Measurements from ENCODE around the gene FOXD4L3.
A peak's percentile ranks its signal among the peaks of the same experiment; 100 is the strongest.
"Not testable (repeated sequence)": the region's sequence is repeated elsewhere in the genome, so short reads cannot be mapped to it uniquely, and the experiment has no call there.

The FOXD4L3 gene

DNA sequence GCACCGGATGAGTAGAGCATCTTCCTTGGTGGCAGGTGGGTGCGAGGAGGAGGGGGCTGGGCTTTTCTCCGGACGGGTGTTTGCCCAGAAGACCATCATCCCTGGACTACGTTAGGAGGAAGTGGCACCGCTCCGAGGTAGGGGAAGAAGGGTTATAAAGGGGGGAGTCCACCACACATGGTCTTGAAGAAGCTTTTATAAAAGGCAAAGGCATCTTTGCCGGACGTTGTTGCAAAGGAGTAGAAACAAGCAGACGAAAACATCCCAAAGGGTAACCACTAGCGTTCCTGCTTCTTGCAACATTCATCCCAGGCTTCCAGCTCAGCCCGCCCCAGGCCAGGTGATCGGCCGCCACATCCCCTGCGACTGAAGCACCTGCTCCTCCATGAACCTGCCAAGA lies at the start of gene FOXD4L3:
FOXD4L3 (plus strand) TSS at position 301 of the 400 bp plus-strand sequence; CDS start at position 386, 85 bp downstream.
- DNase-seq = not testable (repeated sequence)

DNA sequence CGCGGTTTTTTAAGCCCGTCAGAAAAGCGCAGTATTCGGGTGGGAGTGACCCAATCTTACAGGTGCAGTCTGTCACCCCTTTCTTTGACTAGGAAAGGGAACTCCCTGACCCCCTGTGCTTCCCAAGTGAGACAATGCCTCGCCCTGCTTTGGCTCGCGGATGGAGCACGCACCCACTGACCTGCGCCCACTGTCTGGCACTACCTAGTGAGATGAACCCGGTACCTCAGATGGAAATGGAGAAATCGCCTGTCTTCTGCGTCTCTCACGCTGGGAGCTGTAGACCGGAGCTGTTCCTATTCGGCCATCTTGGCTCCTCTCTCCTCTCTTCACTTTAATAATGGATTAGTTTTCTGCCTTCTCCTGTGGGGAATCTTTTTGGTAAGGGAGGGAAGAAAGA lies 21.6 kb upstream of the FOXD4L3 start:
- DNase-seq = not testable (repeated sequence)

DNA sequence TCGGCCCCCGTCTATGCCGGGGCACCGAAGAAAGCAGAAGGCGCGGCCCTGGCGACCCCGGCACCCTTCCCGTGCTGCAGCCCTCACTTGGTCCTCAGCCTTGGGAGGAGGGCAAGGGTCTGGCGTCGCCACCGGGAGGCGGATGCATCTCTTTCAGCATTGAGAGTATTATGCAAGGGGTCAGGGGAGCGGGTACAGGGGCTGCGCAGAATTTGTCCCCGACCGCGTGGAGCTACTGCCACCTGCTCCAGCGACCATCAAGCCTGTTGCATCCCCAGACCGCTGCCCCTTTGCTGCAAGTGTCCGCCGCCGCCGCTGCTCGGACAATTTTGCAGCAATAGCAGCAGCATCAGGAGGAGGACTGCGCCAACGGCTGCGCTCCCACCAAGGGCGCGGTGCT lies 1.1 kb downstream of the FOXD4L3 start:
- not testable (repeated sequence) for DNase-seq

DNA sequence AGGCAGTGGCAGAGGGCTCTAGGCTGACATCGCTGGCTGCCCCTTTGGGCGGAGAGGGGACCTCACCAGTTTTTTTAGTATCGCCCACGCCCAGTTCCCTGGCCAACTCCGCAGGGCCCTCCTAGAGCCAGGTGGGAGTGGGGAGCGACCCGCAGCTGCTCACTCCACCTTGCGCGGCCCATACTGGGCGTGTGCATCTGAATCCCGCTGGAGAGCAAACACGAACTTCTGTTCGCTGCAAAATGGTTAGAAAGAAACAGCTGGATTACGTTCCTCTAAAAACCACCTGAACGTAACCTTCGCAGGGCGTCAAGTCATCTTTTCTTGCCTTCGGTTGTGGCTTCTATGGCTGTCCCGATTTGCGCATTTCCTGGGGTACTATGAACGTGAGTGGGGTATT lies 1.5 kb downstream of the FOXD4L3 start:
- DNase-seq = not testable (repeated sequence)

DNA sequence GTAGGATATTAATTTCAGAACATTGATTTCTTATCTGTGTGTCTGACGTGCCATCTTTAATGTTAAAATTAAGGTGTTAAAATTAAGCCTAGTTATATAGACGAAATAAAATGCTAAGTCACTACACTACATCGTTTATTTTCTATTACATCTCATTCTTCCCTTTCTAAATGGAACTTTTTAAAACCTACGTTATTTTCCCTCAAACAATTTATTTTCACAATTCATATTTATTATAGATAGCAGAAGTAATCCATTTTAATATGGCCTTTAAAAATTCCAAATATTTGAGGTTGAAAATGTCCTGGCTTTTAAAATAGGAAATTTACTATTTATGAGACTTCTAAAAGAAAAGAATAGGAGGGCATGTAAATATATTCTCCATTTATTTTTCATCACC lies 2.1 kb downstream of the FOXD4L3 start:
- DNase-seq = not testable (repeated sequence)

DNA sequence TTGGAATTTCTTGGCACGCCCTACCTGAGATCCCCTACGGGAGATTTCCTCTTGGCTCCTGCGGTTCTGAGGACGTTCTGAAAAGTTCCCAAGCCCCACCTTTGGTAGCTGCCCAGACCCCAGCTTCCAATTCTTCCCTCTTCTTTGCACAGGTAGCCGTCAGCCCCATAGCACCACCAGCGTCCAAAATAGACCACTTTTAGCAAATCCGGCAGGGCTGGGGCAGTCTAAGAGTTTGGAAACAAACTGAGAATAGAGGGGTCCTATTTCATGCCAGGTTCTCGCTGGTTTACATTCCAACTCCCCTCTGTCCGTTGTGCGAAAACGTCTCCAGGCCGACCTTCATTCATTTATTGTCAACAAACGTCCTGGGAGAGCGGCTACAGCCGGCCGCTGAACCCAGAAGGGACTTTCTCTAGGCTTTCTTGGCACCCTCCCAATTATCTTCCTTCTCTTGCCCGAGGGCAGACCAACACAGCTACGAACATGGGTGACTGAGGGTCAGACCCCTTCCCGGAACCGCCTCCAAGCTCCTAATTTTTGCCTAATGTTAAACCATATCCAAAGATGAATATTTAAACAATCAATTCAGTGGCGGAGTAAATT lies 3.1 kb downstream of the FOXD4L3 start:
- not testable (repeated sequence) for DNase-seq

DNA sequence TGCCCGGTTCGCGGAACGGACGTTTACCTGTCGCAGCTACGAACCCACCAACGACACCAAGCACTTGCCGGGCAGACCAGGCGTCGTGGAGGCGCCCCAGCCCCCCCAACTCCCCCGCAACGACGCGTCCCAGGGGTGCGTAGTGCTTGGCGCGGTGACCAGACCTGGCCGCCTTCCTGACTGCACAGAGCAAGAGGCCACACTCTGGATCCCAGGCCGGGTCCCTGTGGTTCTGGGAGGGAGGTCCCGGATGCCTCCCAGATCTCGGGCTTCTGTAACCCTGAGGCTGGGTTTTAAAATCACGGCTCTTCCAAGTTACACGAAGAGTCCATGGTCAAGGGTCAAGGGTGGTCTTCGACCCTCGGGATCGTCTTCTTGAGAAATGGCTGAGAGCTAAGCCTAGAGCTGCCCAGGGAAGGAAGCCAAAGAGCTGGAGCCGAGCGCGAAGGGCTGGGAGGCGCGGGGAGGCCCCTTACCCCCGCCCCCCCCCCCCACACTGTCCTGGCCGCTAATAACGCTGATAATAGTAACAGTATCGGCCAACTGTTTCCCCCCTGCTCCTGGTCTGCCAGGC lies 3.8 kb downstream of the FOXD4L3 start:
- DNase-seq = not testable (repeated sequence)

DNA sequence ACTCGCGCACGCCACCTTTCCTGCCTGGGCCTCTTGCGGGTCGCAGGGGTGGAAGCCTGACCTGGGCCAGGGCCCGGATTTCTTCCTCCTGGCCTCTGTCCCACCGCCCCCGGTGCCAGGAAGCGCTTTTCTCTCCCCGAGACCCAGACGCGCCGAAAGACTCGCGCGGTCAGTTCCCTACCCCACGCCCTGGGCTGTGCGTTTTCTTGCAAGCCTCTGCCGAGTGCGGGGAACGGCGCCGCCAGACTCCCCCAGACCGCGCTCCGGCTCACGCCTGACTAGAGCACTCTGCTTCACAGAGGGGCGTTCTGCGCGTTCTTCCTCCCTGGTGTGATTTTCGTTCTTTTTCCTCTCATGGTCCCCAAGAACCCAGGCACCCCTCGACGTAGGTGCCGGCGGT lies 4.5 kb downstream of the FOXD4L3 start:
- not testable (repeated sequence) for DNase-seq

DNA sequence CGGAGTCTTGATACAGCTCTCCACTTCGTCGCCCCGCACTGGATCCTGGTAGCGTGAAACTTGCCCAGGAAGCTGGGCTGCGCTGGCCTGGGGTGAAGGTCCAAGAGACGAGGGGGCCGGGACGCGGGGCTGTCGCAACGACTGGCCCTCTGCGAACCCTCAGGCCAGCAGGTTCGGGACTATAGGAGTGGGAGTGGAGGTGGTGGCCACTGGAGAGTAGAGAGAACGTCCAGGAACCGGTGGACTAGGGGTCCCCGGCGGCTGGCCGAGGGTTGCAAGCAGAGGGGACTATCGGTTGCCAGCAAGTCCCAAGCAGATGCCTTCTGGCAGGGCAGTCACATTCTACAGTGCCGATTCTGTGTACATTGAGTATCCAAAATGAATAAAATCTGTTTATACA lies 5.0 kb downstream of the FOXD4L3 start:
- DNase-seq = not testable (repeated sequence)

DNA sequence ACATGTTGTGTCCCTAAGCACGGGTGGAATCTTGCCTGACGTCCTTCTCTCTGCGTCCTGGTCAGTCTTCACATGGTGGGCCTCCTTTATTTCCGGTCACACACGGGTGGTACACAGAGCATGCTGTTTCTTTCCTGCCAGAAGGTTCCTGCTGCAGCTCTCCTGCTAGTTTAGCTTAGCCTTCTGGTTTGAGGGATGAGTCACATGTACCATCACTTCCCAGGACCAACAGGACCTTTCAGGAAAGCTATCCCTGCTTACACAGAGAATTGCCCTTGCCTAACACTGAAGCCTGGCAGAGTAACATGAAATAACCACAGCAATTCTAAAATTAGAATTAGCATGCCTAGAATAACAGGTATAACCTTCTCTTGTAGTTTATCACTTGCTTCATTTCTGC lies 8.5 kb downstream of the FOXD4L3 start:
- not testable (repeated sequence) for DNase-seq

DNA sequence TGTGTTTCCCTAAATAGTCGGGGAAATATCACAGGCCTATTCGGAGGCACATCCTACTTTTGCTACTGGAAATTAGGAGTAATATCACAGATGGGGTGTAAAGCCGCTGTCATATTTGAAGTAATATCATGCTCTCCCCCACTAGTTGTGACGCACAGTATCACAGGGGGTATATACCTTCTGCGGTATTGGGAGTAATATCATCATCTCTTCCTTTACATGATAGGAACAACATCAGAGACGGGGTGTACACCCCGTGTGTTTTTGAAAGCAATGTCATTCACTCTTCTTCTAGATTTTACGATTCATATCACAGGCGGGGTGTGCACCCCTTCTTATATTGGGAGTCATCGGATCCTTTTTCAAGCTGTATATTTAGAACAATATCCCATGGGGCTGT lies 15.5 kb downstream of the FOXD4L3 start:
- not testable (repeated sequence) for DNase-seq

DNA sequence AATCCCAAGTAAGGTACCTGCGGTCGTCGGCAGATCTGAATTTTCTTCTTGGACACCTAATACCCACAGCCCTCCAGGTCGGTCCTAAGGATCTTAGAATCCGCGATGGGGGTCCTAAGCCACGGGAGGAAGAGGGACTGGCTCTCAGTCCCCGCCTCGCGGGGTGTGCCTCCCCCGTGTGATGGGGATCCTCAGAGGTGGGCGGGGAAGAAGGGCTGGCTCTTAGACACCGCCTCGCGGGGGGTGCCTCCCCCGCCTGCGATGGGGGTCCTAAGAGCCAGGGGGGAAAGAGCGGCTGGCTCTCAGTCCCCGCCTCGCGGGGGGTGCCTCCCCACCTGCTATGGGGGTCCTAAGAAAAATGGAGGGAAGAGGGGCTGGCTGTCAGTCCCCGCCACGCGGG lies 21.1 kb downstream of the FOXD4L3 start:
- not testable (repeated sequence) for DNase-seq

DNA sequence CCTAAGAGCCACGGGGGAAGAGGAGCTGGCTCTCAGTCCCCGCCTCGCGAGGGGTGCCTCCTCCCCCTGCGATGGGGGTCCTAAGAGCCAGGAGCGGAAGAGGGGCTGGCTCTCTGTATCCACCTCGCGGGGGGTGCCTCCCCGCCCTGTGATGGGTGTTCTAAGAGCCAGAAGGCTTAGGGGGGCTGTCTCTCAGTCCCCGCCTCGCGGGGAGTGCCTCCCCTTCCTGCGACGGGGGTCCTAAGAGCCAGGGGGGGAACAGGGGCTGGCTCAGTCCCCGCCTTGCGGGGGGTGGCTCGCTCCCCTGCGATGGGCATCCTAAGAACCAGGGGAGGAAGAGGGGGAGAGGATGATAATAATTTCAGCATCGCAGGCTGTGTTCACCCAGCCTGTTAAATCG lies 21.9 kb downstream of the FOXD4L3 start:
- not testable (repeated sequence) for DNase-seq

DNA sequence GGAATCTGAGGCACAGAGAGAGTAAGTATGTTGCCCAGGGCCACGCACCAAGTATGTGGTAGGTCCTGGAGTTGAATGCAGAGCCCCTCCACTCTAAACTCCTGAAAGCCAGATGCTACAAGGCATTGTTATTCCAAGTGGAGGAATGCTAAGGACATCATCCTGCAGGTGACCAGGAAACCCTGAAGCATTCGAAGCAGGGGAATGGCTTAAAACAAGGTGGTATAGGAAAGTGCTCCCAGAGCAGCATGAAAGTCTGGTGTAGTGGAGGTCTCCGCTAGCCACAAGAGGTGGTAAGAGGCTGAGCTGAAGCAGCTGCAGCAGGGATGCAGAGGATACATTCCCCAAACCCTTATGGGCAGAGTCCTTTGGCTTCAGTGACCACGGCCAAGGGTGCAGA lies 26.4 kb downstream of the FOXD4L3 start:
- DNase-seq = not testable (repeated sequence)

DNA sequence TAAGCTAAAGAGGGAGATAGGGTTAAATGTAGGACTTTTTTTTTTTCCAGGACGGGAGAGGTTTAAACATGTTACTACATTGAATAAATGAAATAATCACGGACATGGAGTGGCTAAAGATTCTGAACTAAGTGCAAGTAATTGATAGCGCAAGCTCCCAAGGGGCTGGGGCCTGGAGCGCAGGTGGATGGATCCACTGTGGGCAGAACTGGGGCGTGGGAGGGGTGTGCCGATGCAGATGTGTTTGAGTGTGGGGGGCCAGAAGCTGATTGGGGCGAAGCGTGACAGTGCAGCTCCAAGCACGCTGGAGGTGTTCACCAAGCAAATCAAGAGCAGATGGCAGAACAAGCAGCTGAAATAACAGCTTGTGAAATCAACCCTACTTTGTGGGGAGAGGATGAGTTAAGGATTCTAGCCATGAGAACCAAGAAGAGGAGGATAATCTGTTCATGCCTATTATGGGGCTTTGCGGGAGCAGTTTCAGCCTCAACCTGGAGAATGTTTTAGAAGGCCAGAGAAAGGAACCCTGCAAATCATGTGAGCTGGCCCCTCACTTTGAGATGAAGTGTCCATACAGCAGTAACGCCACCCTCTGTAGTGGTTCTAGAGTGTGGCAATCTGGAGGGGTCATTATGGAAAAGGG lies 28.0 kb downstream of the FOXD4L3 start:
- peak in 1 of 3 donors; percentile 2 for DNase-seq

DNA sequence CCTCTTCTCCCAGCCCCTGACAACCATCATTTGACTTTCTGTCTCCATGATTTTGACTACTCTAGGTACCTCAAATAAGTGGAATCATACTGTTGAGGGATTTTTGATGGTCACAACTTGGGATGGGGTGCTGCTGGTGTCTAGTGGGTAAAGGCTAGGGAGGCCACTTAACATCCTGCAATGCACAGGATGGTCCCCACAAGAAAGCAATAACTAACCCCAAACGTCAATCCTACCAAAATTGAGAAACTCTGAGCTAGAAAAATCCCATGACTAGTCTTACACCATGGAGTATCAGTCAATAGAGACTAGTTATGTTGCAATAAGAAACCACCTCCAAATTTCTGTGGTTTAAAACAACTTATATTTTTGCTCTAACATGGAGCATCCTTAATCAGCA lies 29.5 kb downstream of the FOXD4L3 start:
- DNase-seq = not testable (repeated sequence)

DNA sequence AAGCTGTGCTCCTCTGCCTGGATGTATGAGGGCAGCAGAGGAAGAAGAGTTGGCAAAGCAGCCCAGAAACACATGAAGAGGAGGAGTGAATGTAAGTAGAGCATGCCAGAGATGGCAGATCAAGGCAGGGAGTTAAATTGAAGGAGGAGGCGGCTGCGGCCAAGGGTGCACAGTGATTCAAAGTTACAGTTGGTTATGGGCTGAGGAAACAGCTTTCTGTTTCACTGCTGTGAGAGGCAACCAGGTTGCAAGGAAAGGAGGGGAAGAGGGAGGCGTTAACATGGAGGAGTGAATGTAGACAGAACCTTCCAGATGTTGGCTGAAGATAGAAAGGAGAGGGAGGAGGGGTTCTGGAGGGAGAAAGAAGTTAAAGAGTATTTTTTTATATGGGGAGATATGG lies 33.3 kb downstream of the FOXD4L3 start:
- not testable (repeated sequence) for DNase-seq

DNA sequence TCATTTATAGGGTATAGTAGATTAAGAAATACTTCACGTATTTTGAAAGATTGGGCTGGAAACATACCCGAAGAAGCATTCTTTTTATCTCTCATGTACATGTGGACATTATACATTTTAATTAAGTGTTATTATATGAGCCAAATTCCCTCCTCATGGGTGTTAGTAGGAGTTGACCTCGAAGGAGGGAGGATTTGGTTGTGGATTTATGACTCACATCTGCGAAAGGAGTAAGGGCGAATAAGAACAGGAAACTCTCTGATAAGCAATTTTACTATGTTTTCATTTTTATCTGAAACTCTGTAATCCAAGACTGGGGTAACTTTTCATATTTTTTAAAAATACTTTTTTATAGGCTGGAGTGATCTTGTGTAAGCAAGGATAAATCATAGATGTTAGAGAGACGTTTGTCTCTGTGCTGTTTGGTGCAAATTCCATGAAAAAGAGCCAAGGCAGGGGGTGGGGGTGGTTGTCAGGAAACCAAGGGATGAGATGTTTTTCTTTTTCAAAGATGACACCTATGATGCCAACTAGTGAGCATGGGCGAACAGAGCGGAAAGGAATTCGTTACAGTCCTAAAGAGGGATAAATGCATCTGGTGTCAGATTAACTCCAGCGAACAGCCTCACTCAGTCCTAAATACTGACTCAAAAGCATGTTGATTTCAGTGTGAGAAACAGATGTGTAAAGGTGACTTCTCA lies 34.1 kb downstream of the FOXD4L3 start:
- DNase-seq = not testable (repeated sequence)

DNA sequence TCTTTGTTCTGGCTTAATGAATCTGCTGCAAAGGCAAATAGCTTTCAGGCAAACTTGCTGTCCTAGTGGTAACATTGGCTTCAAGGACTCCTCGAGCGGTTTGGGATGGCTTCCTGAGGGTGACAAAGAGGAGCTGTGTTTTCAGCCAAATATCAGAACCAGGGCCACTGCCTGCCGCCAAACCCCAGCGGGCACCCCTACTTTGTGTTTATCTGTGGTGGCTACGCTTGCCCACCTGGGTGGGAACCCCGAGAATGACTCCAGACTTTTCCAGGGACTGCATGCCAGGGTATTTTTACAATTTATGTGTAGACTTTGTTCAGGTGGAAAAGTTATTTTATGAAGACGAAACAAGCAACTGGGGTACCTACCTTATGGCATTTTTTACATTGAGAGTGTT lies 35.3 kb downstream of the FOXD4L3 start:
- DNase-seq = not testable (repeated sequence)

DNA sequence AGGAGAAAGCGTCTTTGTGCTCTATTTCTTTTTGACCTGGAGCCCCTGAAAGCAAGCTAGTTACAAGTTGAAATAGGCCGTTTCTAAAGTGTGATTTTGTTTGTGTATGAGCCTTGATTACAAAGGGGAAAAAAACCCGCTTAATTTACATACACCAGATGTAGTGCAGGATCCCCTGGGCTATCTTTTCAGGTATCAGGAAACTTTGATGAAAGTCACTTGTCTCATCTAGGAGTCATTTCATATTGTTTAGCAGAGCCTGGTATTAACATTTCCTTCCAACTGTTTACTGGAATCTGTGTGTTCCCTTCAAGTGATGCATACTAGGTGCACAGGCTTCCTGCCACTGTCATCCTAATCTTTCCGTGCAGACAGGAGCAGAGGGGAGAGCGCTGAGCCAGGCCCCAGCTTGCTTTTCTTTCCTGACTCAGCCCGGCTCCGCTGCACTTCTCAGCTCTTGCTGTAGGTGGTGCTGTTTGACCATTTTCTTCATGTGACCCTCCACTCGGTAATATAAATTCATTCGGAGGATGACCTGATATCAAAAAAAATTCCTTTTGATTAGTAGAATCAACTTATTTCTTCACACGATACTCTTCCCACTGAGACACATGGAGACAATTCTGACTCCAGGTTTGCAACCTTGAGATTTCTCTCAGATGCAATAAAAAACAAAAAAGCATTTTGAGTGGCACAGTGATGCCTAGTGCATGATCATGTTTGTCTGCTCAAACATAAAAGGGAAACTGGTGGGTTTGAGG lies 39.8 kb downstream of the FOXD4L3 start:
- DNase-seq = not testable (repeated sequence)

DNA sequence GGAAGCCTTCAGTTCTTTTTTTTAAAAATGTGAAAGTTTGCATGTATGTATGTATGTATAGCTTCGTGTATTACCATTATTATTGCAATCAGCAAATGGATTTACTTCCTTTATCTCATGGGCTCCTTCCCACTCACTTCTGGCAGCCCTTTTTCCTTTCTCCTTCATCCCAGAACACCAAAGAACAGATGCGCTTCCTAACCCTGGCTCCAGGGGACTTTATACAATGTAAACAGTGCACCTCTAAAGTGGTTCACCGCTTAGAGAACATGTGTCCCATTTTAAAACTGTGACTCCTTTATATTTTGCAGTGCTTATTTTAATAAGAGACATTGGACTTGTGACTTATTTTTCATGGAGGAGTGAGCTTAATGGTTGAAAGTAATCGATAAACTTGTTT lies 40.6 kb downstream of the FOXD4L3 start:
- DNase-seq = not testable (repeated sequence)

DNA sequence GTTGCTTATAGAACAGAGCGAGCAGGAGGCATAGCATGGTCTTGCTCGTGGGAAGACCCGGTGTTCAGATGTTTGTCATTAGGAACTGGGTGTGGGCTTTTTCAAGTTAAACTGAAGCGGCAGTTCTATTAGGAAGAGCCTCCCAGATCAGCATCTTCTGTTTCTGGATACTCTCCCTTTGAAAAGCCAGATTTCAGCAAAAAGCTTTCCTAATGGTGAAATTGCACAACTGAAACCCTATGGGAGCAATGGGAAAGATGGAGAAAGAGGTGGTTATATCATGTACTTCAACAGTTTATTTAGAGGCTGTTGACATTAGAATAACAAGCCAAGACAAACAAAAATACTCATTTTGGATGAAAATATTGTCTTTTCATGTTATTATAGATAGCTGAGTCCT lies 41.3 kb downstream of the FOXD4L3 start:
- DNase-seq = not testable (repeated sequence)

DNA sequence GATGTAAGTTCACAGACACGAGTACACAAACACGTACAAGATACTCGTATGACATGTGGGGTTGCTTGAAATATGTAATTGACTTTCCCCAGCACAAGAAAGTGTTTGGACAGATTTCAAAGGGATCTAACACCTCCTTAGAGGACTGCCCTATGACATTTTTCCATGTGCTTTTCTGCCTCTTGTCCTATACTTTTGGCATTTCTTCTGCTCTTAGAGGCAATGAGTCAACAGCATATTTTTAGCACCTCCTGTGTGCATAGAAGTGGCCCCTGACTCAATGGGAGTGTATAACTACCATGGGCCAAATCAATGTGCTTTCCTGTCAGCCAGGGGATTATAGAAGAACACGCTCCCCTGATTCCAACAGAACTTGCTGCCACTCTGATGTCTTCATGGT lies 49.0 kb downstream of the FOXD4L3 start:
- DNase-seq = not testable (repeated sequence)

Measured in suppressor macrophage treated with lipopolysaccharide for 1 hour (primary cell).